Thyroid gland (tissue), 4 donors: Measurements from ENCODE around the gene HIPK2.

Experiments used
- POLR2A ChIP-seq, 2 donors: fragments of 450-650 bp; IDR thresholded peaks; one replicate each; pipeline ENCODE4 v1.6.1; 2017; ENCODE audit warnings: antibody characterized with exemption in 2 of 2, mild to moderate bottlenecking in 2 of 2, moderate library complexity in 1 of 2
- TF ChIP-seq, protein P1 (sequence below), 6 experiments: fragments of 200-600 bp in 3 of 6; fragments of 450-650 bp in 3 of 6; sonication (generic) in 3 of 6; IDR thresholded peaks; one replicate each; pipeline ENCODE4 v1.5.1; 2016 to 2019; ENCODE audit warnings: antibody characterized with exemption in 6 of 6, mild to moderate bottlenecking in 2 of 6, inconsistent platforms in 1 of 6, moderate library complexity in 1 of 6

DNA sequence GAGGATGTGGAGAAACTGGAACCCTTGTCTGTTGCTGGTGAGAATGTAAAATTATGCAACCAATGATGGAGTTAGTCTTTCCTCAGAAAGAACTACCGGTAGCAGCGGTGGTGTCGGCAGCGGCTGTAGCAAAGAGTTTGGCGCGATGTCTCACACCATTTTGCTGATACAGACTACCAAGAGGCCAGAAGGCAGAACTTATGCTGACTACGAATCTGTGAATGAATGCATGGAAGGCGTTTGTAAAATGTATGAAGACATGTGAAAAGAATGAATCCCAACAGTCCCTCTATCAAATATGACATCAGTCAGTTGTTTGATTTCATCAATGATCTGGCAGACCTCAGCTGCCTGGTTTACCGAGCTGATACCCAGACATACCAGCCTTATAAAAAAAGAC is 243.7 kb downstream of the HIPK2 start:
- TF ChIP-seq, protein P1, sequence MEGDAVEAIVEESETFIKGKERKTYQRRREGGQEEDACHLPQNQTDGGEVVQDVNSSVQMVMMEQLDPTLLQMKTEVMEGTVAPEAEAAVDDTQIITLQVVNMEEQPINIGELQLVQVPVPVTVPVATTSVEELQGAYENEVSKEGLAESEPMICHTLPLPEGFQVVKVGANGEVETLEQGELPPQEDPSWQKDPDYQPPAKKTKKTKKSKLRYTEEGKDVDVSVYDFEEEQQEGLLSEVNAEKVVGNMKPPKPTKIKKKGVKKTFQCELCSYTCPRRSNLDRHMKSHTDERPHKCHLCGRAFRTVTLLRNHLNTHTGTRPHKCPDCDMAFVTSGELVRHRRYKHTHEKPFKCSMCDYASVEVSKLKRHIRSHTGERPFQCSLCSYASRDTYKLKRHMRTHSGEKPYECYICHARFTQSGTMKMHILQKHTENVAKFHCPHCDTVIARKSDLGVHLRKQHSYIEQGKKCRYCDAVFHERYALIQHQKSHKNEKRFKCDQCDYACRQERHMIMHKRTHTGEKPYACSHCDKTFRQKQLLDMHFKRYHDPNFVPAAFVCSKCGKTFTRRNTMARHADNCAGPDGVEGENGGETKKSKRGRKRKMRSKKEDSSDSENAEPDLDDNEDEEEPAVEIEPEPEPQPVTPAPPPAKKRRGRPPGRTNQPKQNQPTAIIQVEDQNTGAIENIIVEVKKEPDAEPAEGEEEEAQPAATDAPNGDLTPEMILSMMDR (IDR thresholded peaks at IDR 0.05): no peak
- no peak for TF ChIP-seq POLR2A (IDR thresholded peaks at IDR 0.05)
